ENCODE measurements around the gene TRIM4. TPM values are rescaled to one million over a fixed set of nuclear protein-coding genes. Genes with fewer than 3 reads are reported as not detected.
A peak's percentile ranks its signal among the peaks of the same experiment; 100 is the strongest.

The TRIM4 gene, protein sequence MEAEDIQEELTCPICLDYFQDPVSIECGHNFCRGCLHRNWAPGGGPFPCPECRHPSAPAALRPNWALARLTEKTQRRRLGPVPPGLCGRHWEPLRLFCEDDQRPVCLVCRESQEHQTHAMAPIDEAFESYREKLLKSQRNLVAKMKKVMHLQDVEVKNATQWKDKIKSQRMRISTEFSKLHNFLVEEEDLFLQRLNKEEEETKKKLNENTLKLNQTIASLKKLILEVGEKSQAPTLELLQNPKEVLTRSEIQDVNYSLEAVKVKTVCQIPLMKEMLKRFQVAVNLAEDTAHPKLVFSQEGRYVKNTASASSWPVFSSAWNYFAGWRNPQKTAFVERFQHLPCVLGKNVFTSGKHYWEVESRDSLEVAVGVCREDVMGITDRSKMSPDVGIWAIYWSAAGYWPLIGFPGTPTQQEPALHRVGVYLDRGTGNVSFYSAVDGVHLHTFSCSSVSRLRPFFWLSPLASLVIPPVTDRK
- polyA plus RNA-seq (2013, experiment 1 of 2) = 1.4 TPM
- polyA plus RNA-seq (2013, experiment 2 of 2) = 1.4 TPM

GRCh38 chr7:99918959-99919813, at the start of gene TRIM4:
Gene TRIM4, minus strand, starts transcription at chr7:99919530. Its CDS starts 129 bp downstream, at chr7:99919401.
- H2BK120ac ChIP-seq (ENCODE audit: low read depth, low read length) = no peak within 1 kb of the TSS
- H3K23ac ChIP-seq (ENCODE audit: low read depth, low read length, poor library complexity) = peak within 1 kb of the TSS; percentile 92
- H2AK5ac ChIP-seq (ENCODE audit: low read depth, low read length) = peak within 1 kb of the TSS; percentile 38
- no peaks in the 10 kb centered on the region for H3K4me1 ChIP-seq (ENCODE audit: control insufficient read depth in 2 of 2, insufficient read depth in 1 of 2, low read depth in 1 of 2, low read length in 2 of 2)
- peak within 1 kb of the TSS in 1 of 2 donors; percentile 82 for H3K4me3 ChIP-seq (ENCODE audit: low read length in 2 of 2)
- peak within 1 kb of the TSS; percentile 53 for H3K18ac ChIP-seq (ENCODE audit: low read length)
- no peak within 1 kb of the TSS for H4K8ac ChIP-seq (ENCODE audit: low read depth, low read length)
- no peak within 1 kb of the TSS for H4K91ac ChIP-seq (ENCODE audit: low read depth, low read length, poor library complexity)
- H3K9me3 ChIP-seq (replicated peaks in 1 of 2; ENCODE audit: control insufficient read depth in 2 of 2, insufficient read depth in 1 of 2, low read depth in 1 of 2, low read length in 2 of 2) = peaks cover 3 to 5% of the 10 kb centered on the region in 2 donors
- no peaks in the 10 kb centered on the region for H3K36me3 ChIP-seq (replicated peaks in 1 of 2; ENCODE audit: control insufficient read depth in 2 of 2, insufficient read depth in 2 of 2, low read length in 2 of 2)
- no peak within 1 kb of the TSS for H2BK15ac ChIP-seq (ENCODE audit: low read length)
- H2BK12ac ChIP-seq (ENCODE audit: low read length) = no peak within 1 kb of the TSS
- H3K14ac ChIP-seq (ENCODE audit: low read length) = no peak within 1 kb of the TSS
- no peak within 1 kb of the TSS for H2AFZ ChIP-seq (ENCODE audit: low read length)
- H3K4ac ChIP-seq (ENCODE audit: low read length) = no peak within 1 kb of the TSS
- WGBS, 2 donors (ENCODE audit: extremely low coverage in 2 of 2, insufficient read length in 2 of 2, insufficient replicate concordance in 1 of 2) = no CpG with 5 or more reads among the region's 81 CpGs
- no peaks in the 10 kb centered on the region for H3K27me3 ChIP-seq (ENCODE audit: control insufficient read depth in 3 of 3, insufficient read depth in 3 of 3, low read depth in 1 of 3, low read length in 3 of 3)
- H3K4me2 ChIP-seq (ENCODE audit: insufficient read depth, low read length, poor library complexity, severe bottlenecking) = no peak within 1 kb of the TSS
- no peaks in the 10 kb centered on the region for H3K79me1 ChIP-seq (ENCODE audit: low read depth, low read length)
- peak within 1 kb of the TSS; percentile 23 for H3K27ac ChIP-seq (replicated peaks; ENCODE audit: low read length)
- no peak within 1 kb of the TSS for H2BK5ac ChIP-seq (ENCODE audit: low read length)
- DNase-seq (ENCODE audit: low spot score) = peak; percentile 9
- H3K9ac ChIP-seq (ENCODE audit: low read depth, low read length, poor library complexity) = peak within 1 kb of the TSS; percentile 33

DNA sequence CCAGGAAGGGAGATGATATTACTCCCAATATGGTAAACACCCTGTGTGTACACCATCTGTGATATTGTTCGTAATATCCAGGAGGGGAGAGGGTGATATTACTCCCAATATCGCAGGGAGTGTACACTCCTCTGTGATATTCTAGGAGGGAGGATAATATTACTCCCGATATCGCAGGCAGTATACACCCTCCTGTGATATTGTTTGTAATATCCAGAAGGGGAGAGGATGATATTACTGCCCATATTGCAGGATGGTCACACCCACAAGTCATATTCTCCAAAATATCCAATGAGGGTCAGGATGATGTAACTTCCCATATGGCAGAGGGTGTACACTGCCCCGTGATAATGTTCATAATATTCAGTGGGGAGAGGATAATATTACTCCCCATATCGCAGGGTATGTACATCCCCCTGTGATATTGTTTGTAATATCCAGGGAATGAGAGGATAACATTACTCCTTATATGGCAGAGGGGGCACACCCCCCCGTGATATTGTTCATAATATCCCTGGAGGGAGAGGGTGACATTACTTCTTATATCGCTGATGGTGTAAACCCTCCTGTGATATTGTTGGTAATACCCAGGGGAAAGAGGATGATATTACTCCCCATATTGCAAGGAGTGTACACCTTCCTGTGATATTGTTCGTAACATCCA, 39.4 kb upstream of the TRIM4 start:
- Histone ChIP-seq H2AK5ac (ENCODE audit: low read depth, low read length) (no peak overlapping the region), H3K79me1 (ENCODE audit: low read depth, low read length) (no peaks in the 10 kb centered on the region), H2BK120ac (ENCODE audit: low read depth, low read length) (no peak overlapping the region), H2AFZ (ENCODE audit: low read length) (no peak overlapping the region), H3K9ac (ENCODE audit: low read depth, low read length, poor library complexity) (no peak overlapping the region), H2BK5ac (ENCODE audit: low read length) (no peak overlapping the region), H3K4ac (ENCODE audit: low read length) (no peak overlapping the region), H3K27me3 (ENCODE audit: control insufficient read depth in 3 of 3, insufficient read depth in 3 of 3, low read depth in 1 of 3, low read length in 3 of 3) (peaks cover 0 to 3% (median 0%) of the 10 kb centered on the region in 3 experiments), H4K91ac (ENCODE audit: low read depth, low read length, poor library complexity) (no peak overlapping the region), H3K36me3 (replicated peaks in 1 of 2; ENCODE audit: control insufficient read depth in 2 of 2, insufficient read depth in 2 of 2, low read length in 2 of 2) (no peaks in the 10 kb centered on the region), H3K4me3 (ENCODE audit: low read length in 2 of 2) (no peak overlapping the region), H3K23ac (ENCODE audit: low read depth, low read length, poor library complexity) (no peak overlapping the region), H2BK12ac (ENCODE audit: low read length) (no peak overlapping the region), H3K18ac (ENCODE audit: low read length) (no peak overlapping the region), H3K14ac (ENCODE audit: low read length) (no peak overlapping the region), H2BK15ac (ENCODE audit: low read length) (no peak overlapping the region), H4K8ac (ENCODE audit: low read depth, low read length) (no peak overlapping the region), H3K27ac (replicated peaks; ENCODE audit: low read length) (no peak overlapping the region), H3K9me3 (replicated peaks in 1 of 2; ENCODE audit: control insufficient read depth in 2 of 2, insufficient read depth in 1 of 2, low read depth in 1 of 2, low read length in 2 of 2) (no peaks in the 10 kb centered on the region), H3K4me2 (ENCODE audit: insufficient read depth, low read length, poor library complexity, severe bottlenecking) (no peak overlapping the region), H3K4me1 (ENCODE audit: control insufficient read depth in 2 of 2, insufficient read depth in 1 of 2, low read depth in 1 of 2, low read length in 2 of 2) (no peaks in the 10 kb centered on the region)
- DNase-seq (ENCODE audit: low spot score) = no peak
- no CpG with 5 or more reads among the region's 9 CpGs for WGBS, 2 donors (ENCODE audit: extremely low coverage in 2 of 2, insufficient read length in 2 of 2, insufficient replicate concordance in 1 of 2)

DNA sequence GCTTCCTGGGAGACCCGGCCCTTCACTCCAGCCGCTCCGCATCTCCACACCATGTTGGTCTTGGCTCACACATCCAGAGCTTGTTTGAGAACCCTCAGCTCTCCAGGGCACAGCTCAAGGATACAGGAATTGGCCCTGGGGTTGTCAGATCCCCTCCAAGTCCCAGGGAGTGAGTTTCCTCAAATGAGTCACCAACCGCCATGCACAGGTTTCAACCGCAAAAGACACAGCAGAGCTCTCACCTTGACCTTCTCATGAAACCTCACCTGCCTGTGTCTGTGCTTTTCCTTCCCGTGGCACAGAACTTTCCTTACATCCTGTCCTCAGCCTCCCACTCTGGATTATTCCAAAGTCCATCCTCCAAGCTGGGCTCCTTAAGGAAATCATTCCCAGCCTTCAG, 35.9 kb upstream of the TRIM4 start:
- Histone ChIP-seq H3K4ac (ENCODE audit: low read length) (no peak overlapping the region), H2BK5ac (ENCODE audit: low read length) (no peak overlapping the region), H2BK12ac (ENCODE audit: low read length) (no peak overlapping the region), H3K18ac (ENCODE audit: low read length) (no peak overlapping the region), H2BK15ac (ENCODE audit: low read length) (no peak overlapping the region), H2AK5ac (ENCODE audit: low read depth, low read length) (no peak overlapping the region), H3K27me3 (ENCODE audit: control insufficient read depth in 3 of 3, insufficient read depth in 3 of 3, low read depth in 1 of 3, low read length in 3 of 3) (peaks cover 0 to 3% (median 0%) of the 10 kb centered on the region in 3 experiments), H3K14ac (ENCODE audit: low read length) (no peak overlapping the region), H3K9ac (ENCODE audit: low read depth, low read length, poor library complexity) (no peak overlapping the region), H3K27ac (replicated peaks; ENCODE audit: low read length) (no peak overlapping the region), H3K4me2 (ENCODE audit: insufficient read depth, low read length, poor library complexity, severe bottlenecking) (no peak overlapping the region), H3K23ac (ENCODE audit: low read depth, low read length, poor library complexity) (peak overlapping the region; percentile 43), H4K8ac (ENCODE audit: low read depth, low read length) (no peak overlapping the region), H2AFZ (ENCODE audit: low read length) (no peak overlapping the region), H2BK120ac (ENCODE audit: low read depth, low read length) (no peak overlapping the region), H3K4me3 (ENCODE audit: low read length in 2 of 2) (no peak overlapping the region), H3K4me1 (ENCODE audit: control insufficient read depth in 2 of 2, insufficient read depth in 1 of 2, low read depth in 1 of 2, low read length in 2 of 2) (no peaks in the 10 kb centered on the region), H3K36me3 (replicated peaks in 1 of 2; ENCODE audit: control insufficient read depth in 2 of 2, insufficient read depth in 2 of 2, low read length in 2 of 2) (no peaks in the 10 kb centered on the region), H4K91ac (ENCODE audit: low read depth, low read length, poor library complexity) (no peak overlapping the region), H3K9me3 (replicated peaks in 1 of 2; ENCODE audit: control insufficient read depth in 2 of 2, insufficient read depth in 1 of 2, low read depth in 1 of 2, low read length in 2 of 2) (no peaks in the 10 kb centered on the region), H3K79me1 (ENCODE audit: low read depth, low read length) (no peaks in the 10 kb centered on the region)
- no peak for DNase-seq (ENCODE audit: low spot score)
- no CpG with 5 or more reads among the region's 6 CpGs for WGBS, 2 donors (ENCODE audit: extremely low coverage in 2 of 2, insufficient read length in 2 of 2, insufficient replicate concordance in 1 of 2)
